Glomerular endothelial cell (primary cell): ENCODE results near the gene CACNB1. TPM values are rescaled to one million over a fixed set of nuclear protein-coding genes. Genes with fewer than 3 reads are reported as not detected.

Experiments used
- DNase-seq: peaks from one replicate; pipeline ENCODE4 v3.0.0-alpha.2; 2011; ENCODE audit warnings: low read depth, low spot score; ENCODE audit errors: extremely low read depth
- total RNA-seq: library from RNA; depleted of rRNA; stranded (reverse); fragments of >200 nt; gene quantifications from 2 replicates; pipeline ENCODE4 v1.2.3, GENCODE V29; 2015

Gene CACNB1
- total RNA-seq, 1 donor from 2014 or later, result 4.4 TPM

GRCh38 chr17:39225959-39226683 lies 28.7 kb upstream of the CACNB1 start:
- no peak for DNase-seq

- no peak for DNase-seq
Observed at GRCh38 chr17:39225308-39225958, 28.0 kb upstream of the CACNB1 start, which contains the start of gene STAC2. Gene STAC2 (minus strand): TSS chr17:39225945. CDS start chr17:39225502, 443 bp downstream.

- DNase-seq, result no peak
Observed at GRCh38 chr17:39224778-39225307, 27.4 kb upstream of the CACNB1 start.

GRCh38 chr17:39223907-39224777 lies 26.7 kb upstream of the CACNB1 start:
- no peak for DNase-seq

- no peak for DNase-seq
Observed at GRCh38 chr17:39222866-39223834, 25.7 kb upstream of the CACNB1 start.

- DNase-seq, result no peak
Observed at GRCh38 chr17:39222151-39222550, 24.7 kb upstream of the CACNB1 start.

- no peak for DNase-seq
Observed at GRCh38 chr17:39221572-39221971, 24.1 kb upstream of the CACNB1 start.

GRCh38 chr17:39219647-39220154 lies 22.2 kb upstream of the CACNB1 start:
- DNase-seq, result no peak

GRCh38 chr17:39218906-39219305 lies 21.4 kb upstream of the CACNB1 start:
- no peak for DNase-seq

GRCh38 chr17:39217734-39218369 lies 20.4 kb upstream of the CACNB1 start:
- DNase-seq, result no peak

- no peak for DNase-seq
Observed at GRCh38 chr17:39213852-39214251, 16.4 kb upstream of the CACNB1 start.

GRCh38 chr17:39212841-39213480 lies 15.5 kb upstream of the CACNB1 start:
- no peak for DNase-seq

- no peak for DNase-seq
Observed at GRCh38 chr17:39212195-39212810, 14.8 kb upstream of the CACNB1 start.

- no peak for DNase-seq
Observed at GRCh38 chr17:39210093-39210434, 12.6 kb upstream of the CACNB1 start.

- DNase-seq, result no peak
Observed at GRCh38 chr17:39209317-39210092, 12.0 kb upstream of the CACNB1 start.

- no peak for DNase-seq
Observed at GRCh38 chr17:39208893-39209292, 11.4 kb upstream of the CACNB1 start.

- no peak for DNase-seq
Observed at GRCh38 chr17:39208136-39208535, 10.7 kb upstream of the CACNB1 start.

GRCh38 chr17:39205112-39205526 lies 7.7 kb upstream of the CACNB1 start:
- DNase-seq, result no peak
